IPS-11a (cell line): ENCODE results near the gene CREB5.

Experiments
- H3K4me3 ChIP-seq: one replicate; pipeline ENCODE4 v1.5.1; 2013; ENCODE audit warnings: low read depth, low read length, control low read depth

The CREB5 gene

DNA sequence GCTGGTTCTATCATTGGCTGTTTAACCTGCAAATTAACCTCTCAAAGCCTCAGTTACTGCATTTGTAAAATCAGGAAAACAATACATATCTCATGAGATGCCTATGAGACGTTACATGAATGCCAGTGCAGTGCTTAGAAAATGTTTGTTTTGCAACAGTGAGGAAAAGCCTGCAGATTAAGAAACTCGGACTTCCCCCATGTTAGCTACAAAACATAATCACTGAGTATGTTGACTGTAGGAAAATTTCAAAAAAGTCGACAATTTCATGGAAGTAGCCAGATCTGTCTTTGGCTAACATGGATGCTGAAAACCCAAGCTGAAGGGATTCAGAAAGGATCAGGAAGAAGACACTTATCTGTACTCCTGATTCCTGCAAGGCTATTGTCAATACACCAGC, 424.4 kb downstream of the CREB5 start:
- H3K4me3 ChIP-seq = no peak overlapping the region

DNA sequence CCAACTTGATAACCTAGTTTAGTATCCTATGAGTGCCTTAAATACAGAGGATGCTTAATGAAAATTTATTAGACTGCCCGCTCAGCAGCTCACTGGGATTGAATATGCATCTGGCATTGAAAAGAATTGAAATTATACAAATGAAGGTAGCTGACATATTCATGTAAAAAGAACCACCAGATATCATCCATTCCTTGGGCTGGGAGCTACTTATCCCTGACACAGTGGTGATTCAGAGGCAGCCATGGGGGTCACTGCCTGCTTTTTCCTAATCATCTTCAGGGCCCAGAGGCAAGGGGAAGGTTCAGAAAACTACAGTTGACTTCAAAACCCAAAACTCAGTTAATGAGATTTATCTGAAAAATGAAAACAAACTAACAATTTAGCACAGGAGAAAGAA, 424.9 kb downstream of the CREB5 start:
- no peak overlapping the region for H3K4me3 ChIP-seq

DNA sequence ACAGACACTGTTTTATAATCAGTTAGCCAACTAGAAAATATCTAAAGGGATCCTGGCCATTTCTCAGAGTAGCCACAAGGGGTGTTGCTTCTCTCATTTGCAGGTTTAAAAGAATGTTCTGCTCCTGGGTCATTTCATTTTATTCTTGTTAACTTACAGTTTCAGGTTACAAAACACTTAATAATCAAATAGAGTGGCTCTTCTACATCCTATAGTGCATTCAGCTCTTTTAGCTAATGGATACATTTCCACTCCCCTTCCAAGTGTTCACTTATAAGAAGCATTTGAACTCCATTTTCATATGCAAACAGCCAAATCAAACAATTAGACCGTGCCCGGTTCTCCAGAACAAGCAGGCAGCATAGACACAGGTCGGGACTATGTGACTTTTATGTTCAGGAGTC, 428.3 kb downstream of the CREB5 start:
- no peak overlapping the region for H3K4me3 ChIP-seq

DNA sequence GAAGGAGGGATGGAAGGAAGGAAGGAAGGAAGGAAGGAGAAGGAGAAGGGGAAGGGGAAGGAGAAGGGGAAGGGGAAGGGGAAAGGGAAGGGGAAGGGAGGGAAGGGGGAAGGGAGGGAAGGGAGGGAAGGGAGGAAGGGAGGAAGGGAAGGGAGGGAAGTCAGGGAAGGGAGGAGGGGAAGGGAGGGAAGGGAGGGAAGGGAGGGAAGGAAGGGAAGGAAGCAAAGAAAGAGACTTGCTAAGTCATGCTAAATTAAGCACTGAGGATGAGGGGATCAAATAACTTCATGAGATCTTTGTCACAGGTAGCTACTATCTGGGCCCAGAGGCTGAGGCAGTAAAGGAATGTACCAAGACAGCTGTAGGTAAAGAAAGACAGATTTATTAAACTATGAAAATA, 429.4 kb downstream of the CREB5 start:
- no peak overlapping the region for H3K4me3 ChIP-seq

DNA sequence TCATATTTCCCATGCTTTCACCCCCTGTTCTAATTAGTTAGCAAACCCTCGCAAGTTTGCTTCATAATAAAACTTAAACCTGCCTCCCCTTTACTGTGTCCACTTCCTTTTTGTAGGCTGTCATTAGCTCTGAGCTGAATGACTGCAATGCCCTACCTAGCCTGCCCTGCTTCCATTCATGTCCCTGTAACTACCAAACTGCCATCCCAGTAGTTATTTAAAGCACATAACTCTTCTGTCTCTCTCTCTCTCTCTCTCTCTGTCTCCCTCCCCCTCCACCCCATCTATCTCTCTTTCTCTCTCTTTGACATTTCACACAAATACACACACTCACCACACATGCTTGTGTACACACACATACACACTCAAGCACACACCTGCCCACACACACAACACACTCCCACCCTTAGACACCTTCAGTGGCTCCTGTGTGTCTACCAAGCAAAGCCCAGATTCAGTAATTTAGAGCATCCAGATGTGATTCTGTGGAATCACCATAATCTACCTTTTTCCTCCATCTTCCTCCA, 430.5 kb downstream of the CREB5 start:
- H3K4me3 ChIP-seq = no peak overlapping the region

DNA sequence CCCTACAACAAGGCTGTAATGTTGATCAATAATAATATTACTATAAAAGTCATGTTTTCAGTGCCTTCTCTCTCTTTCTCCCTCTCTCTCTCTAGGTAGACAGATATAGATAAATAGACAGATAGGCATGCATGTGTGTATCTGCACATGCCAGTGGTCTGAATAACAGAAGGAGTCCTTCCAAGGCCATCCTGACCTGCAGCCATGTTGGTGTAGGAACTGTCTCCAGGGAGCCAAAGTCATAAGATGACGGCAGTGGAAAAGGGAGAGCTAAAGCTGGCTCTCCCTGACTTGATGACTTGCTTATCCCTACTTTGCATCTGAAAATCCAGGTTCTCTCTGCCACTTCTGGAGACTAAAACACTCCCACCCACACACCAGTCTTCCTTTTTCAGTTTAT, 432.8 kb downstream of the CREB5 start:
- H3K4me3 ChIP-seq = no peak overlapping the region

DNA sequence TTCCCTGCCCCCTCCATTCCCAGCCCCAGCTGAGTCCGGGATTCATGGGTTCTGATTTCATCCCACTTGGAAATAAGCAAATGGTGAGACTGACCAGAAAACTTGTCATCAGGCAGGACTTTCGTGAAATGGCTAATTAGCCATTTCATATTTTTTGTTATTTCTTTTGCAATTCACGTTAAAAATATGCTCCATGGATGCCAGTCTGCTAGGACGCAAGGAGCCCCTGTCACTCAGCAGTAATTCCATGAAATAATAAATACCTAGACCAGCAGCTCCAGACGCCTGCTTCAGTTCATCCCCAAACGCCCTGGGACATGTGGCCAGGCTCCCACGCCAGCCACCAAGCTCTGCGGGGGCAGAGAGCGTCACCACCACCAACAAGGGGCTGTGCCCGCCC, 434.9 kb downstream of the CREB5 start:
- no peak overlapping the region for H3K4me3 ChIP-seq

DNA sequence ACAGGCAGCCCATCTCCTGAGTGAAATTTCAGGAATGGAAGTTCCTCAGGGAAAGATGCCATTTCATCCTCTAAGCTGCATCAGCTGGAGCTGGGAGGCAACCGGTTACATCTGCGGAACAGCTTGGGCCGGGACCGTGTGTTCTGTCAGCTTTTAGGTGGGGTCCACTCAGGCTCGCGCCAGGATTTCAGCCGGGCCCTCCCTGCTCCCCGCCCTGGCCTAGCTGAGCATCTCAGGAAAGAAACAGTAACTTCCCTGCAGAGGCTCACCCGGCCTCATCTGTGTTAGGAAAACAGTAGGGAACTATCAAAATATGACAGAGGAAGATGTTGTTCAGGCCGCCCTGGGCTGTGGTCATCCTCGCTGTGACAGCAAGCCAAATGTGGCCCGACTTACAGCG, 435.4 kb downstream of the CREB5 start:
- H3K4me3 ChIP-seq = no peak overlapping the region

DNA sequence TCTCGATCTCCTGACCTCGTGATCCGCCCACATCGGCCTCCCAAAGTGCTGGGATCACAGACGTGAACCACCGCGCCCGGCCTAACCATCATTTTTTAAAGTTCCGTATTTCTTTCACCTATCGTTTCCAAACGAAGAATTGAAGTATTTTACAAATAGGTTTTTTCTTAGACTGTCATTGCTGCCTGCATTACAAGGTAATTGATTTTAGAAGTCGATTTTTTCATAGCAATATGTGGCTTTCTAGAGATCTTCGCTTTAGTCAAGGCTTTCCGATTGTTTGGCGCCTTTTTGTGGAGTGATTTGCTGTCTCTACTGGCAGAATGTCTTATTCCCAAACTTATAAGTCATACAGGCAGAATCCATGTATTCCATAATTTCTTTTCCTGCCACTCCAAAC, 436.6 kb downstream of the CREB5 start:
- H3K4me3 ChIP-seq = no peak overlapping the region

DNA sequence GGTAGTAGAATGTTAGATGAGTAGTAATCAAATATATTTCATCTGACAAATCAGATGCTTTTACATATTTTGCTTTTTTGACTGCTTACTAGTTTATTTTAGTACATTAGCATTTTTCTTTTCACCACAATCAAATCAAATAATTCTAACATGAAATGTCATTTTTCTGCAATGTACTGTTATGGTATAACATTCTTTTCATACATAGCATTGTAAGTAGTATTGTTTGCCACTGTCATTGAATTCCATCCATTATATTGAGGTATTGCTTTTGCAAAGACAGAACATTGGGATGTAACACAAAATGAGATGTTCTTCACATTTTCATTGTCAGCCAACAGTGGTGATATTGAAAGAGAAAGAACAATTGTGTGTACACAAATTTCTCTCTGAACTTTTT, 438.4 kb downstream of the CREB5 start:
- no peak overlapping the region for H3K4me3 ChIP-seq

DNA sequence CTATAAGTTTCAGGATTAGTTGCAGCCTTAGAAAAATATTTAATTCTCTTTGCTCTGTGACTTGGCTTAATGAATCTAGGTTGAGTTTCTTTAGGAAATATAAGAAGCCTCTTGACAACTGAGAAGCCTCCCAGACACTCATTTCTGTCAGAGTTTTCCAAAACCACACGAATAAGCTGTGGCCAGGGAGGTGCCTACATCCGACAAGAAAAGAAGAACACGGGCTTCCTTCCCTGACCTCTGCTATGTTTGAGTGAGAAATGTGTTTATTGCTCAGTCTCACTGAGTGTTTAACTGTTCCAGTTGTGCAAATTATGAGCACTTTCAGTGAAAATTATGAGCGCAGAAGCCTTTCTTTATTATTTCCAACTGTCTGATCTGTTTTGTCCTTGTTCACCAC, 440.8 kb downstream of the CREB5 start:
- no peak overlapping the region for H3K4me3 ChIP-seq

DNA sequence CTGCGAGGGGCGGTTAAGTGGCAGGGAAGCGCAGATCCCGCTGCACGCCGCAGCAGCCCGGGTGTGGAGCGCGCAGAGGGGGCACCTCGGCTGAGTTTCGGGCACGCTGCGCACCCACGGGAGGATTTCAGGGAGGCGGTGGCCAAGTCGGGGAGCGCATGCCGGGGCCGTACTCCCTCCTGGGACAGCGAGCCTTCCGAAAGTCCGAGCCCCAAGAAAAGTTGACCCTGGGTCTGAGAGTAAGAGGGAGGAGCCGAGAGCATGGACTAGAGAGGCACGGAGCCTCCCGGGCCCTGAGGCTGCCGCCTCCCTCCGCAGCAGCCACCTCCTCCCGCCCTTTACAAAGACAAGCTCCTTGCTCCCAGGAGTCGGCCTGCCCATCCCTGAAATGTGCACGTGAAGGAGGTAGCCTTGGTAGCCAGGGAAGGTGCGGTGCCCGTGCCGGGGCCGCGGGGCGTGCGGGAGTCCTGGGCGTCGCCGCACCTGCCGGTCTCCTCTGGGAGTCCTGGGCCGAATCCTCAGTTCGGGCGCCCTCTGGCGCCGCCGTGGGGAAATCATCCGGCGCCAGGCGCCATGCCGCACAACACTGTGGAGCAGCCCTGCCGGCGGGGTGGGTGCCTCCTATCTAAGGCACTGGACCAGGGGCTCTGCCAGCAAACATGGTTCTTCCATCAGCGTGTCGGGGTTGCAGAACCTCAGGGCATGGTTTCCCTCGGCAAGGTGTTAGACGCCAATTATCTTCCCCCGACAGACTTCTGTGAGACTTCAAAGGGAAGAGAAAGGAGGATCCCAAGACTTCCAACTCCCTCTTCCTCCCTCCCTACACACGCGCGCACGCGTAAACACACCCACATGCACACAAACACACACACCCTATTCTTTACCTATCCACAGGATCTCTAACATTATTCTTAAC, 441.8 kb downstream of the CREB5 start:
- H3K4me3 ChIP-seq = peak overlapping the region; percentile 60

DNA sequence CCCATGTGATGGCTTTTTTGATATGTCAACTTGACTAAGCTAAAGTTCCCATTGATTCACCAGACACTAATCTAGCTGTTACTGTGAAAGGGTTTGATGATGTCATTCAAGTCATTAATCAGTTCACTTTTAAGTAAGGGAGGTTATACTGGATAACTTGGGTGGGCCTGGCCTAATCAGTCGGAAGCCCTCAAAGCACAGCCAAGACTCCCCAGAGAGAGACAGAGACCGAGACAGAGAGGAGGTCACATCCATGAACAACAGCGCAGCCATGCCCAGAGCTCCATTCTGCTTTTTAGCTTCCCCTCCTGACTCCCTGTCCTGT, 442.4 kb downstream of the CREB5 start:
- no peak overlapping the region for H3K4me3 ChIP-seq

DNA sequence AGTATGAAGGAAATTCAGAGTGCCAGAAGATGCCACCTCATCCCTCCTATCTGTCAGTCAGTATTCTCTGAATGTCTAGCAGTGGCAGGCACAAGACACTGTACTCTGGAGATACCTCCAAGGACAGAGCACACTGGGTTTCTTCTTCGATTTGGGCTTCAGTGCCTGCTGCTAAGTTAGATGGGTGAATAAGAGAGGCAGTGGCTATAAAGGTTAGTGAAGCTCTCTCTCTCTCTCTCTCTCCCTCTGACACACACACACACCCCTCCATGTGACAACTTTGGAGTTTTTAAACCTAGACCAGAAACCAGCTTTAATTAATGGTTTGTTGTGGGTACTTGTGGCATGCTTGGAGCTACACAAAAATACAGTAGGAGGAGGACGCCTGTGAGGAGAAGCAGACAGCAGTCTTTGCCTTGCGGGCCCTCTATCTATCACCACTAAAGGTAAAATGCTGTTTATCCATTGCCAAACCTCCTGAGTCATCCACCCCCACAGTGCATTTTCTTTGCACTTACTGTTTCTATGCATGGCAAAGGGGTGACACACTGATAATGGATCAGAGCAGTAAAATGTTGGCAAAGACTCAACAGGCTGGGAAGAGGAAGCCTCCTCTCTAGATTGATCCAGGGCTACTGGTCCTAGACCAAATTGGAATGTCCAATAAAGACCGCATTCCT, 443.4 kb downstream of the CREB5 start:
- H3K4me3 ChIP-seq = no peak overlapping the region

DNA sequence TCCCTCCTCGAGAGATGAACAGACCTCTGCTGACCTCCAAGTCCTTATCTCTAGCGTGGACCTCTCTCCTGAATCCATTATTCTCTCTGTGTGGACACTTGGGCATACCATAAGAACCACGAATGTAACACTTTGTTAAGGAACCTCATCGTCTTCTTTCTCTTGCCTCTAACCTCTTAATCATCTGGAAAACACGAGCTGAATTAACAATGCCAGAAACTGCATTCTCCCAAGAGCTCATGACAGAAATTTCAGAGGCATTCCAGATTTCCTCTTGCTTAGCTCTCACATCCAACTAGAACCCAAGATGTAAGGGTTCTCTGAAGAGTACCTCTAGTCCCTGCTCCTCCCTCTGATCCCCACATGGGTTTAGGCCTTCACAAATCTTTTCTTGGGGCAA, 444.3 kb downstream of the CREB5 start:
- H3K4me3 ChIP-seq = no peak overlapping the region

DNA sequence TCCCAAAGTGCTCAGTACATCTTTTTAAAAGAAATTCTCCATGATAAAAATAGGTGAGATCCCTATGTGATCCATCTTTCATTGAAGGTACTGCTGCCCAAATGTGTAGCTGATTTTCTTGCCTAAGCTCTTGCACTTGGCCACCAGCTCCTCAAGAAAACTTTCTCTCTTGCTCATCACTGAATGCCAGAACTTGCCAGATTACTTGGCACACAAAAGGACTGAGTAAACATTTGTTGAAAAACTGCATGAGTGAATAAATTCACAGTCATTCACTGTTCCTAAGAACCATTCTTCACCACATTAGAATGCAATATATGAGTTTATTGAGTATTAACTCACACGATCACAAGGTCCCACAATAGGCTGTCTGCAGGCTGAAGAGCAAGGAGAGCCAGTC, 445.9 kb downstream of the CREB5 start:
- H3K4me3 ChIP-seq = no peak overlapping the region

DNA sequence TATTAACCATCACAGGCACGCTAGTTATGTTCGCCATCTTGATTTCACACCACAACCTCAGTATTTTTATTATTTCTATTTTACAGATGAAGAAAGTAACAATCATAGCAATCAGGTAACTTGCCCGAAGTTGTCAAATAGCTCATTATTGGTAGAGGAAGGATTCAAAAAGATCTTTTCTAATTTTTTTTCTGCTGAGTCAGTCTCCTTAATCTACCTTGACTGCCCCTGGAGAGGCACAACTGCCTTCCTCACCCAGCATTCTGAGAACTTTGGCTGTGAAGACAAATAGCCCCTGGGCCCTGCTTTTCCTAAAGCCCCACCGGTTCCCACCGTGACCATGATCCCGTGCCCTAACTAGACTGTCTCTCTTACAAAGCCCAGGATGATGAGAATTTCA, 446.6 kb downstream of the CREB5 start:
- H3K4me3 ChIP-seq = no peak overlapping the region

DNA sequence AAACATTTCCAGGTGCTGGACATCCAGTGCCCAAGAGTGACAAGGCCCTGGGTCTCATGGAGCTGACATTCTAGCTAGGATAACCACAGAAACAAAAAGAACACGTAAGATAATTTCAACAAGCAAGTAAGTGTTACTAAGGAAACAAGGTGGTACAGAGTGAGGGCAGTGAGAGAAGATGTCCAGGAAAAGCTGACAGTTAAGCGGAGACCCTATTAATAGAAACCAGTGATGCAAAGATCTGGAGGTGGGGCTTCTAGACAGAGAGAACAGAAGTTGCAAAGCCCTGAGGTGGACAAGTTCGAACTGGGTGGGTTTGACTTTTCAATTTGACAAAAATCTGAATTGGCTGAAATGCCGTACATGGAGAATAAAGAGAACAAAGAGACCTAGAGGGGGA, 449.5 kb downstream of the CREB5 start:
- H3K4me3 ChIP-seq = no peak overlapping the region

DNA sequence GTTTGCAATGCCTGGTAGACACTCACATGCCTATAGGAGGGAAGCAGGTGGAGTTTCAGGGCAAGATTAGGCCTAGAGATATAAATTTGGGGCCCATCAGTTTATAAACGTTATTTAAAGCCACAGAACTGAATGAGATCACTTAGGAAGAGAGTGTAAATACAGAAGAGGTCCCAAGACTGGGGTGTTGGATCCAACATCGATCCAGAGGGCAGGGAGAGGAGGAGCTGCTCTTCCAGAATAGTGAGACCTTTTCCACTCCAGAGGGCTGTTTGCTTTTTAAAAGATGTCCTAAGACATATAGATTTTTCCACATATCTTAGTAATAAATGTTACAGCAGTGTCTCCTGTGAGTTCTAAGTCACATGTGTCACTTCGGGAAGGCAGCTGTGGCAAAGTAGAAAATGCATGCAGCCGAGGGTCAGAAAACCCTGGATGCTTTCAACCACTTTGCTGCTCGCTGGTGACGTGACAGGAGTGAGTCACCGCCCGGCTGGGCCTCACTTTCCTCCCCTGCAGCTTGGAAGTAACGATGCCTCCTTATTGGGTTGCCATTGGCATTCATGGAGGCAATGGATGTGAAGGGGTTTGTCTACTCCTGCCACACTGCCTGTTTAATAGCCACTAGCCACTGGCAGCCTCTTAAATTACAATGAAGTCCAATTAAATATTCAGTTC, 450.4 kb downstream of the CREB5 start:
- H3K4me3 ChIP-seq = no peak overlapping the region

DNA sequence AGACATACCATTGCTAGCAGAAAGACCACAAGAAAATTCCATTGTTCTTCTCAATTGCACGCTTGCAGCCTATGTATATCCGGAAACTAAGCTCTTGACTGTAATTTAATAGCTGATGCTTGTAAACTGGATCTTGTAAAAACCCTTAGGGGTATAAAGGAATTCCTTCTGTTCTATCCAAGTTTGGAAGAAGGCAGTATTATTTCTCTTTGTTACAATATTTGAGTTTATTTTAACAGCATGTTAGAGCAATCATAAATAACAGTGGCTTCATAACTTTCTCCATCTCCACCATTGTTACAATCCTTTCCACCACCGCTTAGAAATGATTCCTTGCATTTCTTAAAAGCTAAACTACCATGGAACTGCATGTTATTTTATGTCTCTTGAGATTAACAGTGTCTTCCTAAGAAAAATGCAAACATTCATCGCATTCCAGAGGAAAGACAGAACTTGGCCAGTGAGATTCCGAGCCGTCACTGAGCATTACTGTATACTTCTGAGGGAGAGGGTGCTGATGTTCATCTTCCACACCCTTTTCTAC, 453.4 kb downstream of the CREB5 start:
- no peak overlapping the region for H3K4me3 ChIP-seq

DNA sequence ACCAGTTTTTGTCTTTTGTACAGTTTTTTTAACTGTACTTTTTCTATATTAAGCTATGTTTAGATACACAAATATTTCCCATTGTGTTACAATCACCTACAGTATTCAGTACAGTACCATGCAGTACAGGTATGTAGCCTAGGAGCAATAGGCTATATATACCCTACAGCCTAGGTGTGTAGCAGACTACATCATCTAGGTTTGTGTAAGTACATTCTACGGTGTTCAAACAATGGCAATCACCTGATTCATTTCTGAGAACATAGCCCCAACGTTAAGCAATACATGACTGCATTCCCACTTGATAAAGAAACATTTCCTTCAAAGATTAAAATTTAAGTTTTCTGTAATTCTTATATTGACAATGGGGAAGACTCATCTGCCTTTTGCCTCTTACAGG, 456.4 kb downstream of the CREB5 start:
- no peak overlapping the region for H3K4me3 ChIP-seq

DNA sequence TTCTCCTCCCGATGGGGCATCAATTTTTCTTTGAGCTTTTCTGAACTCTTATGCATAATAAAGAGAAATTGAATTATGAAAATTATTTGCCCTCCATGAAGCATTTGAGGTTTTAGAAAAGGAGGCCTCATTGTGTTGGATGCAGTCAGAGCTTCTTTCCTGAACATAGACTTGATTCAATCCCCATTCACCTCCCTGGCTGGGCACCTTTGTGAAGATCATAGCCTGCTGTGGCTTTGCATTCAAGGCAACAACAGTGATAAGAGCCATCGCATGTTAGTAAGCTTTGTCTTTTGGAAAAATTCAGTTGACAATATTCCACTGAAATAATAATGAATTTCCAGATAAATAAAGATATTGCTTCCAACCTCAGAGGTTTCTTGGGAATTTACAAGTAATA, 458.8 kb downstream of the CREB5 start:
- no peak overlapping the region for H3K4me3 ChIP-seq
